Activated T-helper 2 cell treated with anti-CD3 and anti-CD28 coated beads, Interferon-gamma antibody, Interleukin-2, Interleukin-4, amounts not matched to agents 10 μg/mL and 5 μg/mL and 100 μg/mL, durations not matched to agents 14 hours and 24 hours and 36 hours (primary cell): ENCODE results near the gene ANKRD23. TPM values are rescaled to one million over a fixed set of nuclear protein-coding genes. Genes with fewer than 3 reads are reported as not detected.
A peak's percentile ranks its signal among the peaks of the same experiment; 100 is the strongest.

Experiments used
- DNase-seq: peaks from one replicate; pipeline ENCODE4 v3.0.0; 2021; ENCODE audit warnings: low spot score
- H3K27ac Mint-ChIP-seq: one replicate; pipeline ENCODE4 v1.8.0; 2021; ENCODE audit warnings: mixed read lengths
- H3K27me3 Mint-ChIP-seq: one replicate; pipeline ENCODE4 v1.8.0; 2021; ENCODE audit warnings: low read depth, mixed read lengths
- H3K36me3 Mint-ChIP-seq: one replicate; pipeline ENCODE4 v1.8.0; 2021; ENCODE audit warnings: low read depth, mixed read lengths
- H3K4me1 Mint-ChIP-seq: one replicate; pipeline ENCODE4 v1.8.0; 2021; ENCODE audit warnings: low read depth, mixed read lengths
- H3K4me3 Mint-ChIP-seq: one replicate; pipeline ENCODE4 v1.8.0; 2021; ENCODE audit warnings: low read depth, mild to moderate bottlenecking, moderate library complexity, mixed read lengths
- H3K9me3 Mint-ChIP-seq: one replicate; pipeline ENCODE4 v1.8.0; 2021; ENCODE audit warnings: mixed read lengths
- intact Hi-C: fragments of 100-400 bp; cut with micrococcal nuclease; formaldehyde crosslinking; loops from one replicate; pipeline ENCODE4 v1.15.1; 2023
- total RNA-seq: library from RNA; stranded (reverse); gene quantifications from 2 replicates; pipeline ENCODE4 v1.2.3, GENCODE V29; 2022

The ANKRD23 gene
- total RNA-seq, 1 donor from 2014 or later = 9.1 TPM

DNA sequence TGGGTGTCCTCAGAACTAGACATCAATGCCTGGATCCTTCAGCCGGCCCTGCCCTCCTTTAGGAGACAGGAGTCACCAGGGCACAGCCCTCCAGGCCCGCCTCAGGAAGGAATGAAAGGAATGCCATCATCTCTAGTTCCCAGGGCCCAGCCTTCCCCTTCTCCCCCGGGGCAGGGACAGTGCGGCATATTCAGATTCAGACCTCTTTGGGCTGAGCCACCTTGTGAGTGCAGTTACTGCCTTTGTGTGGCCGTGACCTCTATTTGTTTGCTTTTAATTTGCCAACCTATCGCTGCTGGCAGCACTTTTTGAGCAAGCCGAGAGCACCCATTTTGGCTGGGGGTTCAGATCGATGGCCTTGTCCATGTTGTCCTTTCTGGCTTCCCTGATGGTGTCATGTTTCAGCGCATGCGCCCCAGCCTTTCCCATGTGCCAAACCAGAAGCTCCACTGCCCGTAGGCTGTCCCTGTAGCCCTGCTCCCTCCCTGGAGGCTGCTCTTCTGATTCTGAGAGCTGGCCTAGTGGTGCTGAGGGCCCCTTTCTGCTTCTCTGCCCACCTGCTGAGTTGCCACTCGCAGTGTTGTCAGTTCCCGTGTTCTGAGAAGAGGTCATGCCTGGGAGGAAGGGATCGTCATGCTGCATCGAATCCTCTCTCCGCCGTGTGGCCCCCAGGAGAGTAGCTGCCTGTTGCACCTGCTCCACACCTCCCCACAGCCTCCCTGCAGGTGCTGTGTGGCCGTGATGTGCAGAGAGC is 10.9 kb downstream of the ANKRD23 start:
- Mint-ChIP-seq H3K27ac (no peak overlapping the region), H3K36me3 (peaks cover 70% of the 10 kb centered on the region), H3K27me3 (no peaks in the 10 kb centered on the region), H3K9me3 (no peaks in the 10 kb centered on the region), H3K4me3 (no peak overlapping the region), H3K4me1 (no peaks in the 10 kb centered on the region)
- intact Hi-C loops = no loop called here
- no peak for DNase-seq

GRCh38 chr2:96832408-96832753 is 11.4 kb downstream of the ANKRD23 start:
- Mint-ChIP-seq H3K4me3 (no peak overlapping the region), H3K27me3 (no peaks in the 10 kb centered on the region), H3K36me3 (peaks cover 74% of the 10 kb centered on the region), H3K4me1 (no peaks in the 10 kb centered on the region), H3K9me3 (no peaks in the 10 kb centered on the region), H3K27ac (no peak overlapping the region)
- intact Hi-C loops = no loop called here
- no peak for DNase-seq

DNA sequence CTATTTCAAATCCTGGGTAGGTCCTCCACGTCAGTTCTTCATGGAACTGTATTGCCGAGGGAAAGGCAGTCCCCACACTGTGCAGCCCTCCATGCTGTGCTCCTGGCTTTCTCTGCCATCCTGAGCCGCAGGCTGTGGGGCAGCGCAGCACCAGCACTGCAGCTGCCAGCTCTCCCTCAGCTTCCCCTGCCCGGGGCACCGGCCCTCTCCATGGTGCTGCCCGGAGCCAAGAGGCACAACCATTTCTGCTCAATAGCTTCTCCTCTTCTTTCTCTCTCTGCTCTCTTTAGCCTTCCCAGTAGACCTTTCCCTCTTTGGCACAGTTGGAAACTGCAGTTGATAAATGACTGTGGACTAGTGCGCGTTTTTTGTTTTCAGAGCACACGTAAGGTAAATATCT is 12.1 kb downstream of the ANKRD23 start:
- Mint-ChIP-seq H3K4me3 (no peak overlapping the region), H3K27me3 (no peaks in the 10 kb centered on the region), H3K9me3 (no peaks in the 10 kb centered on the region), H3K36me3 (peaks cover 75% of the 10 kb centered on the region), H3K4me1 (no peaks in the 10 kb centered on the region), H3K27ac (no peak overlapping the region)
- intact Hi-C loops = no loop called here
- DNase-seq = no peak

DNA sequence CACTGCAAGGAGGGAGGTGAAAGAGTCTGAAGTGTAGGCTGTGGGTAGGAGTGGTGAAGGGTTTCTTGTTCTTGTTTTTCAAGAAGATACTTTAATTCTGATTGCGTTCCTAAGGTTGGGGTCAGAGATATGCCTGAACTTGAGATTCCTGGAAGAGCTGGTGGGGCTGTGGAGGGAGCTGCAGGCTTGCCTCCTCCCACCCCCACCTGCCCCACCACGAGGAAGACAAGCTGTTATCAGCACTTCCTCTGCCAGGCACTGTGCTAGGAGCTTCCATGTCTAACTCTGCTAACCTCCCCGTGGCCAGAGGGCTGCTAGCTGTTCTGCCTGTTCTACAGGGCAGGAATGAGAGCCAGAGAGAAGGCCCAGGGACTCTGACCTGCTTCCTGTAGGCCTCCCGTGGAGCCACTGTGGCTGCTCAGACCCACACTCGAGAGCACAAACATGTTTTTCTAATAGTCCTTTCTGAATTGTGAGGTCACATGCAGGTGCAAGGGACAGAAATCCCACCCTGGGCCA is 13.7 kb downstream of the ANKRD23 start:
- intact Hi-C loops = no loop called here
- no peak overlapping the region for H3K27ac Mint-ChIP-seq
- H3K27me3 Mint-ChIP-seq = no peaks in the 10 kb centered on the region
- no peaks in the 10 kb centered on the region for H3K9me3 Mint-ChIP-seq
- H3K36me3 Mint-ChIP-seq = peaks cover 73% of the 10 kb centered on the region
- H3K4me3 Mint-ChIP-seq = no peak overlapping the region
- no peaks in the 10 kb centered on the region for H3K4me1 Mint-ChIP-seq
- no peak for DNase-seq

- peaks cover 64% of the 10 kb centered on the region for H3K36me3 Mint-ChIP-seq
- no peaks in the 10 kb centered on the region for H3K27me3 Mint-ChIP-seq
- H3K4me1 Mint-ChIP-seq = no peaks in the 10 kb centered on the region
- H3K9me3 Mint-ChIP-seq = no peaks in the 10 kb centered on the region
- intact Hi-C loops = no loop called here
- no peak overlapping the region for H3K4me3 Mint-ChIP-seq
- no peak for DNase-seq
- no peak overlapping the region for H3K27ac Mint-ChIP-seq
These were observed 14.9 kb downstream of the ANKRD23 start for GRCh38 chr2:96828874-96829273.

DNA sequence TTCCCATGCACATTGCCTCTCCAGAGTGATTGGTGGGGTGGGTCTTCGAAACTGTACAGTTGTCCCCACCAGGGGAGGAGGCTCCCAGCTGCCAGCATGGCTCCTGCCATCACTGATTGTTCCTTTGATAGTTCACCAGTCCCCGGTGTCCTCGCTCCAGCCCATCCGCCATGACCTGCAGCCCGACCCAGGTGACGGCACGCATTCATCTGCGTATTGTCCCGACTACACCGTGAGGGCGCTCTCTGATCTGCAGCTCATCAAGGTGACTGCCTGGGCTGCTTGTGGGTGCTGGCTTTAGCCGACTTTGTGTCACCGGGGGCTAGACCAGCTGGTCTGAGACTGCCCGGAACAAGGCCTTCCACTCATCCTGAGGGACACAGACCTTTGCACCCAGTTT is 15.4 kb downstream of the ANKRD23 start:
- H3K4me3 Mint-ChIP-seq = no peak overlapping the region
- H3K27me3 Mint-ChIP-seq = no peaks in the 10 kb centered on the region
- no peak overlapping the region for H3K27ac Mint-ChIP-seq
- H3K9me3 Mint-ChIP-seq = no peaks in the 10 kb centered on the region
- H3K36me3 Mint-ChIP-seq = peaks cover 63% of the 10 kb centered on the region
- intact Hi-C loops = no loop called here
- H3K4me1 Mint-ChIP-seq = no peaks in the 10 kb centered on the region
- no peak for DNase-seq

- H3K36me3 Mint-ChIP-seq = peaks cover 55% of the 10 kb centered on the region
- H3K9me3 Mint-ChIP-seq = no peaks in the 10 kb centered on the region
- H3K4me3 Mint-ChIP-seq = no peak overlapping the region
- no peaks in the 10 kb centered on the region for H3K27me3 Mint-ChIP-seq
- DNase-seq = no peak
- intact Hi-C loops = no loop called here
- H3K4me1 Mint-ChIP-seq = peaks cover 2% of the 10 kb centered on the region
- no peak overlapping the region for H3K27ac Mint-ChIP-seq
These were observed 17.1 kb downstream of the ANKRD23 start for GRCh38 chr2:96826546-96827278.

GRCh38 chr2:96825057-96825456 is 18.8 kb downstream of the ANKRD23 start:
- H3K36me3 Mint-ChIP-seq = peaks cover 54% of the 10 kb centered on the region
- no peak for DNase-seq
- H3K27ac Mint-ChIP-seq = no peak overlapping the region
- H3K4me1 Mint-ChIP-seq = peaks cover 16% of the 10 kb centered on the region
- H3K27me3 Mint-ChIP-seq = no peaks in the 10 kb centered on the region
- intact Hi-C loops = no loop called here
- no peak overlapping the region for H3K4me3 Mint-ChIP-seq
- no peaks in the 10 kb centered on the region for H3K9me3 Mint-ChIP-seq

DNA sequence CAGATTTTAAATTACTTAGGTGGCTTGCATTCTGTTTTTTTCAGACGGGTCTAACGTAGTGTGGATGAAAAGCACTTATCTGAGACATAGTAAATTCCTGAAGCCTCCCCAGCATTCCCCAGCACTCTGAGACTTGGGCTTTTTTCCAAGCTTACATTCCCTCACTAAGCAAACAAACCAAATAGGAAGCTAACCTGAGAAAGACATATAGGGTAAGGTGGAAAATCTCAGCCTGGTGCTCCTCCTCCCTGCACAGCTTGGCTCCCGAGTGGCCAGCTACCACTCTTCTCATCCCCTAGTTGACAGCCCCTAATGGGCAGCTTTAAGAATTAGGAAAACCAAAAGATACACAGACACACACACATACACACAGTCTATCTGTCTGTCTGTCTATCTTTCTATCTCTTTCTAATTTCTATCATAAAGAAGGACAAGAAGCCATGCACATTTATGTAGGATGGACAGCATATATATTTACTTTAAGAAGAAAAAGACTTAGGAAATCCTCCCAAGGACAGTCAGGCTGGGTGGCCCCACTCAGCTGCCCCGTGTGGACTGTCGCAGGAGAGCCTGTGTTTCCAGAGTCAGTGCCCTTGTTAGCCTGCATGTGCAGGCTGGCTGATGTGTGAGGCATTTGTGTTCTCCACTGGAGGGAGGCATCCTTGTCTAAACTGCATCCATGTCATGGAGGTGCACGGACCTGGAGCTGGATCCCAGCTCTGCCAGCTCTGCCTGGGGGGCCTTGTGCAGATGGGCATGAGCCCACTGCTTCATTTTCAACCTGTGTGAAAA is 19.5 kb downstream of the ANKRD23 start:
- no peaks in the 10 kb centered on the region for H3K27me3 Mint-ChIP-seq
- intact Hi-C loops = no loop called here
- no peak overlapping the region for H3K4me3 Mint-ChIP-seq
- peaks cover 24% of the 10 kb centered on the region for H3K4me1 Mint-ChIP-seq
- peaks cover 55% of the 10 kb centered on the region for H3K36me3 Mint-ChIP-seq
- no peaks in the 10 kb centered on the region for H3K9me3 Mint-ChIP-seq
- DNase-seq = no peak
- H3K27ac Mint-ChIP-seq = no peak overlapping the region

DNA sequence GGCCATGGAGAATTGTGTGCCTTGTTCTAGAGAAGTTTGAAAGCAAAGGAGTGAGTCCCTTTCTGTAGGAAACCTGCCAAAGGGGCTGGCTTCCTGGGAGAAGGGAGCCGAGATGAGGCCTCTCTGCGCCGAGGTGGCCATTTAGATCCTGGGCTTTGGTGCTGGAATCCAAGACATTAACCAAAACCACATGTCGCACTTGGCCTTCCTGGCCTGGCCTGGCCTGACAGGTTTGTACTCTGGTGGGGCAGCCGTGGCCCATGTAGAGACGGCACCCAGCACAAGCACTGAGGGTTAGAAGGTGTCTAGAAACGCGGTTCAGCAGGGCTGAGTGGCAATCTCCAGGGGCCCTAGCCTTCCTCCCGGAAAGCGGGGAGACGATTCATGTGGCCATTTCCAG is 20.6 kb downstream of the ANKRD23 start:
- no peaks in the 10 kb centered on the region for H3K9me3 Mint-ChIP-seq
- H3K27me3 Mint-ChIP-seq = no peaks in the 10 kb centered on the region
- intact Hi-C loops = no loop called here
- no peak overlapping the region for H3K4me3 Mint-ChIP-seq
- no peak overlapping the region for H3K27ac Mint-ChIP-seq
- H3K4me1 Mint-ChIP-seq = peaks cover 31% of the 10 kb centered on the region
- no peak for DNase-seq
- peaks cover 57% of the 10 kb centered on the region for H3K36me3 Mint-ChIP-seq

DNA sequence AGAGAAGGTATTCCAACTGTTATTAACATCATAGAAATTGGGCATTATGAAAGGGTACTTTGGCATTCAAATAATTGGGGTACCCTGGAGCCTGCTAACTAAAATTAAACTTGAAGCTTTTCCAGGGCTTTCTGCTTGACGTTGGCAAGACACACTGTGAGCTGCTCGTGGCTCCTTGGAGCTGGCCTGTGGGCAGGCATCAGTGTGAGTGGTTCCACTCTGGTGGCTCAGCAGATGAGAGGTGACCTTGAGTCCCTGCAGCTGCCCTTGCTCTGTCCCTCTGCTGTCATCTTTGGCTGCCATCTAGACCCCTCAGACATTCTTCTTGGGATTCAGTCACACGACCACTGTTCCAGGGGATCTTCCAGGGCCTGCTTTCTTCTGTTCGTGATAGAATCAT is 21.0 kb downstream of the ANKRD23 start:
- Mint-ChIP-seq H3K4me1 (peaks cover 35% of the 10 kb centered on the region), H3K27ac (no peak overlapping the region), H3K9me3 (no peaks in the 10 kb centered on the region), H3K36me3 (peaks cover 57% of the 10 kb centered on the region), H3K27me3 (no peaks in the 10 kb centered on the region), H3K4me3 (no peak overlapping the region)
- intact Hi-C loops = no loop called here
- DNase-seq = no peak

GRCh38 chr2:96821113-96821675 is 22.6 kb downstream of the ANKRD23 start:
- Mint-ChIP-seq H3K27me3 (no peaks in the 10 kb centered on the region), H3K4me1 (peaks cover 38% of the 10 kb centered on the region), H3K36me3 (peaks cover 55% of the 10 kb centered on the region), H3K4me3 (no peak overlapping the region), H3K9me3 (no peaks in the 10 kb centered on the region), H3K27ac (peak overlapping the region; percentile 19)
- intact Hi-C loops = no loop called here
- no peak for DNase-seq
